ENCODE results near the gene ABCB1. TPM values are rescaled to one million over a fixed set of nuclear protein-coding genes. Genes with fewer than 3 reads are reported as not detected.
A peak's percentile ranks its signal among the peaks of the same experiment; 100 is the strongest.

The ABCB1 gene
- polyA plus RNA-seq, 12 donors, result 0.22 to 0.88 (median 0.59) TPM; not detected in 2

DNA sequence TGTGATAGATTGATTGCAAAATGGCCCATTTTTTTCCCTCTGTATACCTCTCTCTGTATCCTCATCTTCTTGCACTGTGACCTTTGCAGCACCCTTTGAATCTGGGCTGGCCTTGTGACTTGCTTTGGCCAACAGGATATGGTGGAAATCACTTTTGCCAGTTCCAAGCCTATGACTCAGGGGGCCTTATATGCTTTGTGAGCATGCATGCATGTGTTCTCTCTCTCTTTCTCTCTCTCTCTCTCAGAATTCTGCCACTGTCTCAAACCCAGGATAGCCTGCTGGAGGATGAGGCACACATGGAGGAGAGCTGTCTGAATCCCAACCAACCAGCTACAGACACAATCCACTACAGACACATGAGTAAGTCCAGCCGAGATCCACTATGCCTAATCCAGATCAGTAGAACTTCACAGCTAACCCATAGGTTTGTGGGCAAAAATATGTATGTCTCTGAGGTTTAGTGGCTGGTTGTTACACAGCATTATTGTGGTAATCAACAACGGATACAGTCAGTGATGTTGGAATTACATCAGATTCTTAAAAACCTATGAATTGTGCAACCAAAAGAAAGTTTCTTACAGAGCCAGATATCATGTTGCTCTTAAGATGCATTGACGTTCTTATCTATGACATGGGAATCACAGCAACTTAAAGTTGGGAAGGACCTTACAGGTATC lies 83.4 kb downstream of the ABCB1 start:
- no peak for DNase-seq

DNA sequence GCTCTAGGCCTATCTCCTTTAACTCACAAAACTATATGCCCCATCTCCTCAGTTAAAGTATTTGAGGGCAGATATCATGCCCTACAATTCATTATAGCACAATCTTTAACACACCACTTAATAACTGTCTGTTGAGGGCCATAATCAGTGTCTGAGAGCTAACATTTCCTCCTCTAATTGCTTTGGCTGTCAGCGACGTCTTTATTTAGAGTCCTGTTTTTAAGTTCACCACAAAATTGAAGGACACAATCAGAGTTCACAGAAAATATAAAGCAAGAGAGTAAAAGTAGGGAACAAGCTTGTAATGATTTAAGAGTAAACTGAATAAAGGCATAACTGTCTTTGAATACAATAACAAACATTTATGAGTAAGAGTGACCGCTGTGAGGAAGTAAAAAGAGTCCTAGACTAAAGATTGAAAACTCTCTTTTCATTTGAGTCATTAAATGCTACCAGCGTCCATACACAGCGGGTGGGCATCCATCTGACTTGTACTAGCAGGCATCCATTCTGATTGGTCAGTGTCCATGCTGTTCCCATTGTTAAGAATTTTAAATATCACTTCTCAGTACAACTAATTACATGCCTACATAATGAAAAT lies 86.8 kb downstream of the ABCB1 start:
- DNase-seq, result no peak

DNA sequence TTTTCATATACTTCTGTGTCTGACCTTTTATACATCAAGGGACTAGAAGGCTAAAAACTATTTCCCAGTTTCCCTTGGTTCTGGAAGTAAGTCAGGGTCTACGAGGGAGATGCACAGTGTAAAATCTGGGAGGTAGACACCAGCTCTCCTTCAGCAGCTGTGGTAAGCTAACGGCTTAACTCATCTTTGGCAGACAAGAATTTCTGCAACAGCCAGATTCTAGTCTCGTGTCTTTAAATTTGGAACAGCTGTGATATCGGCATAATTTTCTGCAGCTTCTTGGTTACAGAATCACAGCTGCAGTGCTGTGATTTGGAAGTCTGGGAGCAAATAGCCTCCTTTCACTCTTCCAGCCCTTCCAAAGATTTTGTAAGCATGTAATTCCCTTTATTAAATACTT lies 87.8 kb downstream of the ABCB1 start:
- DNase-seq, result peak; percentile 62

DNA sequence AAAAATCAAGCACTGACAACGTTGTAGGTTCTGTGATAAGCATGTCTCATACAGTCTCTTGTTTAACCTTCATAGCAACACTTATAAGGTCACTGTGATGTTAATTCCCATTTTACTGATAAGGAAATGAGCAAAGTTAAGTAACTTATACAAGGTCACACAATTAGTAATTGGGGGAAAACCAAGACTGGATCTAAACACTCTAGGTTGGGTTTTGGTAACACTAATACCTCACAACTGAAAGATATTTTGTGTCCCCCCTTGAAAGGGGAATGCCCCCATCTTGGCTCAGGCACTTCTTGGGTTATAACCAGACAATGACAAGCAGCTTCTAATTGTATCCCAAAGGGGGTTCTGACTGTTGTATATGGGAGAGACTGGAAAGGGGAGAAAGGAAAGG lies 89.2 kb downstream of the ABCB1 start:
- no peak for DNase-seq

DNA sequence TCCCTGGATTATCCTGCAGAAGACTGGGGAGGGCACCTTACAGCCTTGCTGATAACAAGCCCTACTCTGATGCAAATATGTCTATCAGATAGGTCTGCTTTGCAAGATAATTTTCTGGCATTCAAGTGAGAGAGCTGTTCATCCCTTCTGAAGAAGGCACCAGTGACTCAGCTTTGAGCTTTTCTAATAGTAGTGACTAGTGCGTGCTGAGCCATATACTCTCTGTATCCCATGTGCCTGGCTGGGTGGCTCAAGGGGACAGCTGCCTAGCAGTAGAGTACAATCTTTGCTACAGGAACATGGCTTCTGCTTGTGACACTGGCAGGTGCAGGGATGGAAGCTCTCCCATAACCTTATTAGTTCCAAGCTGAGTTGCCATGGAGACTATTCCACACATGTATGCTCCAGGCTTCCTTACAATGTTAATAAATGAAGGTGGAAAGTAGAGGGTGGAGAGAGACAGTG lies 90.2 kb downstream of the ABCB1 start:
- peak; percentile 54 for DNase-seq

DNA sequence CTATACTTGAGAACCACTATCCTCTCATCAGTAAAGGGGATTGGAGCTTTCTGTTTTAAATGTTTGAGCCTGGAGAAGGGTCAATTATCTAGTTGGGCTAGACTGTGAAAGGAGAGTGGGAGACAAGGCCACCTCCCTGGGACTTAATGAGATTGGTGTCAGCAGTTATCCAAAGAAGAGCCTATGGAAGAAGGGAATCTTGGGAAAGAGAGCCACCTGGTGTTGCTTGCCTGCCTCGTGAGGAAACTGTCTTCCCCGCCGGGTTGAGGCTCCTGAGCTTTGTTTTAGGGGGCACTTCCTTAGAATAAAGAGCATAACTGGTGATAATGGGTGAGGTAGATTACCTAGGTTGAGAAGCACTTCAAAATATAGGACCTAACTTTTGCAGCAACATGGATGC lies 93.2 kb downstream of the ABCB1 start:
- no peak for DNase-seq

DNA sequence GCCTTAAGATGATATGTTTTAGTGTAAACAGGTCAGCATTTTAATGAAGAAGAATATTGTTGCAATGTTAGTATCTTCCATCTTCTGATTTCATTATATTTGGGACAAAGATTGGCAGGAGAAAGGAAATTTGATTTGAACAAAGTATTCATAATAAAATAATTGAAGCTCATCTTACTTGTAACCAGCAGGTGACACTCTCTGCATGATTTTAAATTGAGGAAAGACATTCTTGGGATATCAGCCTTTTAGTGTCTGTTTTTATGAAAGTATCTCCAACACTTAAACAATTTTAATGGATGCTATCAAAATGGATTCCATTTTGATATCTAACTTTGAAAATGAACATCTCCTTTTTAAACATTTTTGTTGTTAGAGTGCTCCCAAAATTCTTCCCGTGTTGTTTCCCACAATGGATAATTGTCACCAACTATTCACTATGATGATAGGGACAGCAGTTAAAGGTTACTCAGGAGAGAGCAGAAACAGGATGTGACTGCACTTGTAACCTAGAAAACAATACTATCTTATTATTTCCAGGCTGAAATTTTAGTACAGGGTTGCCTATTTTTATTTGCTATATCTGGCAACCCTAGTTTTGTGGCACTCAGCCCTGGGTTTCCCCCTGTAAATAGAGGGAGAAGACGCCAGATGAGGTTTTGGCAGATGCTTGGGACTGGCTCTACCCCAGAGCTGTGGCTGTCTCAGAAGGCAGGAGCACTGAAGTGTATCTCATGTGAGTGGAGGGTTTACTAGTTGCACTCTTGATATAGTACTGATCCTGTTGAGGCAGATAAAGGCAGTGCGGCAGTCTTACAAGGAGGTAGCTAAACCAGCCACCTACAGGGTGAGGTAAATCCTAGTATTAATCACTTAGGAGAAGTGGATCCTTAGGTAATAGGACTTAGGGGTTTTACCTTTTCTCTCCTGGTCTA lies 94.2 kb downstream of the ABCB1 start:
- DNase-seq, result no peak

DNA sequence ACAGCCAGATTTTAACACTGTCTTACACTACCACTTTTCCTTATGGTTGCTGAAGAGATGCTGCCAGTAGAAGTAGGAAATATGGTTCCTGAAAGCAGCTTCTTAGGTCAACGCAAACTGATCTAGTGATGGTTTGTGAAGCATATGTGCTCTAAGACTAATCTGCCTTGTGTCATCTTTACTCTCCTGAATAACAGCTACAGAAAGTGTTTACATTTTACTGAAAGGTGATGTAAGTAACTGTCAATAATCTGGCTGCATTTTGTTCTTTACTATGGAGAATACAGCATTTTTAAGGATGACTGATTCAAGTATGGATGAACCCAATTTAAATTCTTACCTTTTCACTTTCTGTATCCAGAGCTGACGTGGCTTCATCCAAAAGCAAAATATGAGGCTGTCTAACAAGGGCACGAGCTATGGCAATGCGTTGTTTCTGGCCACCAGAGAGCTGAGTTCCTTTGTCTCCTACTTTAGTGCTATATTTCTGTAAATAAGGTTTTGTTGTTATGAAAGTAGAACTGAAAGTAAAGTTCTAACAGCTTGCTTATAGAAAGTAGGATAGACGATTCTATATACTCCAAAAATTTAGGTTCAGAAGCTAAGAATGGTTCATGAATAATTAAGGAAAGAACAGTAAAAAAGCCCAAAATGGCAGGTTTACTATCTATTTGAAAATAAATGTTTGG lies 95.0 kb downstream of the ABCB1 start:
- no peak for DNase-seq

DNA sequence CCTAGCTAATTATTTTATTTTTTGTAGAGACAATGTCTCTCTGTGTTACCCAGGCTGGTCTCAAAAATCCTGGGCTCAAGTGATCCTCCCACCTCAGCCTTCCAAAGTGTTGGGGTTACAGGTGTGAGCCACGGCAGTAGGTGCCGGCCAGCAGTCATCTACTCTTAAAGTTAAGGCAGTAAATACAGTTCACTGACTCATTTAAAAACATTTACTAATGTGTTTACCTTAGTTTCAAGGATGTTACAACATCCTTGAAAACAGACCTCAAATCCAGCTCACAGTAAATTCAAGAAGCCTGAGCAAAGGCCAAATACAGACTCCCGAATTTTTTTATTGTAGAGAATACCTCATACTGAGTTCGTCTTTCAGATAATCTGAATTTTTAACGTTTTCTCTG lies 95.6 kb downstream of the ABCB1 start:
- no peak for DNase-seq

DNA sequence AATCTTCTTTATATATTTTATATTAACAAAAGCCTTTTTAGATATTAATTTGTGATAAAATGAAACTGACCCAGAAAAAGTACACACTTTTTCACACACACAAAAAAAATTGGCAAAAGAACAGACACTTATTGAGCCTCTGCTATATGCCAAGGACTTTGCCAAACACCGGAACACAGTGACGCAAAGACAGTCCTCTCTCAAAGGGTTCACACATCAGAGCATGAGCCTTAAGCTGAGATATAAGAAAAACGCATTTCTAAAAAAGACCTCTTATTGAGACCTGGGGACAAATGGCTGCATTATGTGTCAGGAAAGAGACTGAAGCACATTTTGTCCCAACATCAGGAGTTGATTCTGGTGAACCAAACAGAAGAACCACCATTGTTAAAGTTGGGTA lies 101.2 kb downstream of the ABCB1 start:
- no peak for DNase-seq

DNA sequence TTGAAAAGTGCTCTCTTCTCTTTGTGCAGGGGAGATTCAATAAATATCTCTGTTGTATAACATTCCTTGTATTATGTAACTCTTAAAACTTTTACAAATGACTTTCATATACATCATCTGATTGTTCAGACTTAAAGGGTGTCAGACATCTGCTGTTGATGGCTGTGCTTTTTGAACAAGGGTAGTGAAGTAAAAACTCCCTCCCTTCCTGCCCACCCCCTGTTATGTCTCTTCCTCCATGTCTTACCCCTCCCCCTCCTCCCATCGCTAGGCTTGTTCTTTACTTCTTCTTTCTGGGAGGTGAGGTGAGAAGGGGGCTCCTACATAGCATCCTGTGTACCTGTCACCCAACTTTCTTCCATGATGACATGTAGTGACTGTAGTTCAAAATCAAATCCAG lies 101.8 kb downstream of the ABCB1 start:
- DNase-seq, result no peak

DNA sequence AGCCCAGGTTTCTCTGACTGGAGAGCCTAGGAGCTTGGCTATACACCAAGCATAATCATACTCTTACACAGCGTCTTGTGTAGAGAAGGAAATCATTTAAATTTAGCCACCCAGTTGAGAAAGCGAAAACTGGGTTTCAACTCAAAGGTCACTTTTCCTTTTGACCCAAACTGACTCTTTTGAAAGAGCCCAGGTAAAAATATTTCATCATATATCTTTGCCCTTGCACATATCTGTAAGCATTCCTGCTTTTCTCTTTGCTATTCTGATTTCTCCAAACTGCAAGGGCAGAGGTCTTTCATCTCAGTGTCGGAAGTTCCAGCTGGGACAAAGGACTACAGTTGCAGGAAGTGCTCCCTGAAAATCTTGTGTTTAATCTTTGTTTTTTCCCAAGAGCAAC lies 103.2 kb downstream of the ABCB1 start:
- no peak for DNase-seq

DNA sequence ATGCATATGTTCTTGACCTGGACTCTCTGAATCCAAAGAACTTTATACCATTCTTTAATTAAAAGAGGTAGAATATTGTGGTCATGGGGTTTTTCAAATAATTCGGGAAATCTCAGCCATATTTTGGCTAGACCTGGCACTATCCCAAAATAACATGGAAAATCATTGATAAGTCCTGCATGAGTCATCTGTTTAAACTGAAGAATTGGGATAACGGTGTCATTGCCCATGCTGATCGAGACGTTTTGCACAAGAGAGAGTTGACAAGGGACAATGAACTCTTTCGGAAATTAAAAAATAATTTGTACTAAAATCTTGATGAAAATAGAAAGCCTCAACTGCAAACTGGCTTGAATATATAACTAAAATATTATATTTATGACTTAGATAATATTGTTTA lies 105.3 kb downstream of the ABCB1 start:
- DNase-seq, result no peak

DNA sequence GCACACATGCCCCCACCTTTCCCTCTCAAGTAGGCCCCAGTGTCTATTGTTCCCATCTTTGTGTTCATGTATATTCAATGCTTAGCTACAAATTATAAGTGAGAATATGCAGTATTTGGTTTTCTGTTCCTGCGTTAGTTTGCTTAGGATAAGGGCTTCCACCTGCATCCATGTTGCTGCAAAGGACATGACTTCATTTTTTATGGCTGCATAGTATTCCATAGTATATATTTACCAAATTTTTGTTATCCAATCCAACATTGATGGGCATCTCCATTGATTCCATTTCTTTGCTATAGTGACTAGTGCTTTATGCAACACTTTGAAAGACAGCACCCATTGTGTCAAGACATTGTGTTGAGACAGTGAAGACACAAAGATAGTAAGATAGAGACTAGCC lies 106.2 kb downstream of the ABCB1 start:
- DNase-seq, result no peak

DNA sequence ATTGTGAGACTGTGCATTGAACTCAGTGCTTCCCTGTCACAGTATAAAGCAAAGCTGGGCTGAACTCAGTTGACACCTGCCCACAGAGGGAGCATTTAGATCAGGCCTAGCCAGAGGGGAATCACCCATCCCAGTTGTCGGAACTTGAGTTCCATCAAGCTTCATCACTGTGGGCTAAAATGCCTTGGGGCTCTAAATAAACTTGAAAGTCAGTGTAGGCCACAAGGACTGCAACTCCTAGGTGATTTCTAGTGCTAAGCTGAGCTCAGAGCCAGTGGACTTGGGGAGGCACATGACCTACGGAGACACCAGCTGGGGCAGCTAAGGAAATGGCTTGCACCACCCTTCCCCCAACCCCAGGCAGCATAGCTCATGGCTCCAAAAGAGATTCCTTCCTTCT lies 117.6 kb downstream of the ABCB1 start:
- no peak for DNase-seq

DNA sequence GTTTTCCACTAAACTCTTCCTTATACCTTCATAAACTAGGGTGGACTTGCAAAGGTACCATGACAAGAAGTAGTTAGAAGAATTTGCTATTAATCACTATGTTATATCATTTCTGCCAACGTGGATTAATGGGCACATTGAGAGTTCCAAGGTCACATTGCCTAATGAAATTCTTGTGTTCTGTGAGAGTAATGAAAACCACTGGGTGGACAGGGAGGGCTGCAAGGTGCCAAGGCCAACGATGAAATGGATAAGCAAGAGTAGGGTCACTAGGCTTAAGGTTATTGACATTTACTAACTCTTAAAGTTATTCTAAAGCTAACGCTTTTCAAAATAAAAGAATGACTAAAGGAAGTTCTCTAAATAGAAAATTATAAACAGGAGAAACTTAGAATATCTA lies 118.6 kb downstream of the ABCB1 start:
- DNase-seq, result no peak

DNA sequence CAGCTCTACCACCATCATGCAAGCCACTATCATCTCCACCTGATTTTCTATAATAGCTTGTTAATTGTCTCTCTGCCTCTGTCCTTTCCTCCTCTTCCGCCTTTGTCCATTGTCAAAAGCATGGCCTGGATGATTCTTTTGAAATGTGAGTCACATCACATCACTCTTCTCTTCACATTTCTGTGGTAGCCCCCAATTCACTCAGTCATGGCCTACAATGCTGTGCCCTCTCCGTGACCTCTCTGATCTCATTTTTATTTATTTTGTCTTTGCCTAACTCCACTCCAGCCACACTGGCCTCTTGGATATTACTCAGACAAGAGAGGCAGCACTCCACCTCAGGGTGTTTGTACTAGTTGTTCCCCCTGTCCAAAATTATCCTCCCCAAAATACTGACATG lies 120.3 kb downstream of the ABCB1 start:
- DNase-seq, result no peak

DNA sequence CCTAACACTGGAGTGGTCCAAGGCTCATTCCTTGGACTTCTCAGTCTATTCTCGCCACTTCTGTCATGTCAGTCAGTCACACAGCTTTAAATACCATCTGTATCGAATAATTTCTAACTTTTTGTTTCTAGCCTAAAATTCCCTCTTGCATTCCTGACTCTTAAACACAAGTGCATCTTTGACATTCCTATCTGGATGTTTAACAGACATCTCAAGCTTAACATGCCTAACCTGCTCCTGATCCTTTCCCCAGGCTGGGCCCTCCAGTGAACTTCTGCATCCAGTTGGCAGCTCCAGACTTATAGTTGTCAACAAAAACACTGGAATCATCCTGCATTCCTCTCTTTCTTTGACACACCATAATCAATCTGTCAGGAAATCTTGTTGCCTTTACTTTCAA lies 120.7 kb downstream of the ABCB1 start:
- no peak for DNase-seq

DNA sequence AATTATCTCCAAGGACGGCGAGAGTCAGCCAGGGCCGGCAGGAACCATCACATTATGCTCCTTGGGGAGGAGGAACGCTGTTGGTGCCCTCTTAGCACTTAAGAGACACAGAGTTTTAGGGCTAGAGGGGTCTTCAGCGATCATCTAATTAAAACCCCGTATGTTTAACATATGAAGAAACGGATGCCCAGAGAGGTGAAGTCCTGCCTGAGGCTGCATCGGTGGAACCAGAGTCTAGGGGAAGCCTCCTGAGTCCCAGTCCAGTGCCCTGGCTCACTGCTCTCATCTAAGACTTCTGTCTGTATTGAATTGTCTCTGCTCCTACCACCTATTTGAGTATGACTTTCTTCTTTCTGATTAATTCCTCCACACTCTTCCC lies 124.5 kb downstream of the ABCB1 start:
- DNase-seq, result no peak

DNA sequence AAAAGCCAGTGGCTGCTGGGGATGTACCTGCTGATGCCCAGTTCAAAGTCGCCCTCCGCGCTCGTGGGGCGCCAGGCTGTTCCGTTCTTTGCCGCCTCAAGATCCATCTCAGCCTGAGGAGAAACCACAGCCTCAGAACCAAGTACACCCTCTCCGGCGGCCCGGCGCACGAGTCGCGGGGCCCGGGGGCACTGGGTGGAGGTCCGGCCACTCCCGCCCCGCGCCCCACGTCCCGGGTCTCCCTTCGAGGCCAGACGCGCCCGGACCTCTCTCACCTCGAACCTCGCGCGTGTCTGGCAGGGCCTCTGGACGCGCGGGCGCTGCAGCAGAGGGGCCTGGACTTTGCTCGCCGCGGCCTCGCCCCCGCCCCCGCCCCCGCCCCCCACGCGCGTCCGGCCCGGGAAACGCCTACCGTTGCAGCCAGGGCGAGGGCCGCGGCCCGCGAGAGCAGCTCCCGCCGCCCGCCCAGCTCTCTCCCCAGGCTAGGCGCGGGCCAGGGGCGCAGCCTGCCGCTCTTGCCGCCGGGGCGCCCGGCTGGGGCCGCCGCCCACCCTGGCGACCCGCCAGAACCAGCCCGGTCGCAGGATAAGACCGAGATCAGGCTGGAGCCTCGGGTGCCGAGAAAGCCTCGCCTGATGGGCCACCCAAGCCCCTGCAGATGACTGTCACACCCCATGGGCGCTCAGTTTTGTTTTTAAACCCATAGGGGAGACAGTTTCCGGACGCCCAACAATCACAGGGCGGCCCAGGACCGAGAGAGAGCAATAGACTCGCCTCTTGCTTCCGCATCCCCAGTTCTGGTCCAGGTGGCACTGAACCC lies 125.1 kb downstream of the ABCB1 start, which contains the start of gene ABCB4:
Gene ABCB4, minus strand, starts transcription at position 322 of the 820 bp plus-strand sequence. Its CDS starts 215 bp downstream, at position 107.
- DNase-seq, result no peak

All from muscle of arm (tissue), 12 donors.